Endothelial cell of umbilical vein (primary cell): Measurements from ENCODE around the gene MRC2. TPM values are rescaled to one million over a fixed set of nuclear protein-coding genes. Genes with fewer than 3 reads are reported as not detected.

Experiments
- BruUV-seq: library from RNA; stranded (reverse); fragments of 400-500 nt; replicated peaks from 2 replicates; lab custom pipeline; 2021; lab: Mats Ljungman, UMichigan
- CTCF ChIA-PET: fragments of 300-600, 350-600 bp; sonication (Branson Sonifier 250); formaldehyde crosslinking; loops from one replicate; lab custom pipeline; 2021; ENCODE audit warnings: antibody characterized with exemption, inconsistent platforms; lab: Charles Lee
- POLR2A ChIA-PET: fragments of 300-600, 350-600 bp; sonication (Branson Sonifier 250); formaldehyde crosslinking; loops from one replicate; lab custom pipeline; 2021; ENCODE audit warnings: antibody characterized with exemption, inconsistent platforms; lab: Charles Lee
- DNase-seq: peaks from one replicate; pipeline ENCODE4 v3.0.0-alpha.2; 2011; ENCODE audit warnings: low read depth, low spot score
- FAIRE-seq: peaks from 2 replicates; lab custom pipeline; 2011; peaks lifted over from hg19 to GRCh38; lab: Jason Lieb, UNC
- H2AFZ ChIP-seq: 2 replicates; pipeline ENCODE4 v1.6.0; 2012; ENCODE audit warnings: low read depth, low read length, control low read depth, inconsistent platforms
- H3K27ac ChIP-seq: 2 replicates; pipeline ENCODE4 v1.5.1; 2011; ENCODE audit warnings: low read depth, mild to moderate bottlenecking, control low read depth, low read length, moderate library complexity; ENCODE audit not compliant: insufficient read depth
- H3K27me3 ChIP-seq, 2 experiments: 2 replicates each; pipeline versions ENCODE4 v1.6.0 to v1.6.1; 2011; ENCODE audit warnings: low read length in 2 of 2, mixed read lengths in 1 of 2; ENCODE audit not compliant: control insufficient read depth in 2 of 2, insufficient read depth in 2 of 2
- H3K36me3 ChIP-seq, 2 experiments: 2 replicates in 1 of 2; 3 replicates in 1 of 2; pipeline ENCODE4 v1.5.1; 2011; ENCODE audit warnings: low read length in 2 of 2, mild to moderate bottlenecking in 1 of 2, moderate library complexity in 1 of 2; ENCODE audit not compliant: control insufficient read depth in 2 of 2, insufficient read depth in 2 of 2; ENCODE audit errors: extremely low read depth in 1 of 2
- H3K4me1 ChIP-seq: 3 replicates; pipeline ENCODE4 v1.5.1; 2011; ENCODE audit warnings: mild to moderate bottlenecking, low read length; ENCODE audit not compliant: control insufficient read depth, insufficient read depth; ENCODE audit errors: extremely low read depth
- H3K4me2 ChIP-seq: 2 replicates; pipeline ENCODE4 v1.6.1; 2011; ENCODE audit warnings: low read length, control low read depth, mixed read lengths; ENCODE audit not compliant: insufficient read depth
- H3K4me3 ChIP-seq, 3 experiments: fragments of 200-600 bp in 1 of 3; sonication (generic), shearing (Covaris generic) in 1 of 3; replicated peaks in 1 of 3; 2 replicates each; pipeline ENCODE4 v1.5.1; 2011 to 2016; ENCODE audit warnings: control low read depth in 3 of 3, low read length in 3 of 3, mild to moderate bottlenecking in 2 of 3, inconsistent platforms in 1 of 3, low read depth in 1 of 3, moderate library complexity in 1 of 3; ENCODE audit not compliant: insufficient read depth in 1 of 3
- H3K79me2 ChIP-seq: 2 replicates; pipeline ENCODE4 v1.6.0; 2012; ENCODE audit warnings: low read length, inconsistent platforms; ENCODE audit not compliant: control insufficient read depth, insufficient read depth
- H3K9ac ChIP-seq: replicated peaks from 2 replicates; pipeline ENCODE3; 2011; ENCODE audit warnings: low read length, control low read depth; ENCODE audit not compliant: insufficient read depth; ENCODE audit errors: extremely low read depth
- H3K9me1 ChIP-seq: replicated peaks from 3 replicates; pipeline ENCODE4 v1.6.0; 2011; ENCODE audit warnings: mild to moderate bottlenecking, low read length; ENCODE audit not compliant: control insufficient read depth, insufficient read depth; ENCODE audit errors: extremely low read depth
- H3K9me3 ChIP-seq: replicated peaks from 2 replicates; pipeline ENCODE4 v1.5.1; 2012; ENCODE audit warnings: low read length, inconsistent platforms; ENCODE audit not compliant: control insufficient read depth, insufficient read depth
- H4K20me1 ChIP-seq: replicated peaks from 2 replicates; pipeline ENCODE3; 2011; ENCODE audit warnings: mild to moderate bottlenecking, low read length; ENCODE audit not compliant: control insufficient read depth, insufficient read depth; ENCODE audit errors: extremely low read depth
- CTCF ChIP-seq, 2 donors: IDR thresholded peaks; 1 replicate in 1 of 2; 2 replicates in 1 of 2; pipeline ENCODE4 v1.5.1; 2011; ENCODE audit warnings: low read length in 2 of 2, mild to moderate bottlenecking in 2 of 2, moderate library complexity in 2 of 2, control low read depth in 1 of 2, inconsistent platforms in 1 of 2, low read depth in 1 of 2; ENCODE audit not compliant: insufficient read depth in 1 of 2; ENCODE audit errors: extremely low read depth in 1 of 2
- GATA2 ChIP-seq: IDR thresholded peaks from 2 replicates; pipeline ENCODE4 v1.7.0; 2011; ENCODE audit warnings: low read depth, mild to moderate bottlenecking, moderate library complexity, mixed read lengths, low read length; ENCODE audit not compliant: insufficient read length, insufficient read depth
- MAX ChIP-seq: IDR thresholded peaks from 2 replicates; pipeline ENCODE4 v1.6.1; 2011; ENCODE audit not compliant: insufficient read depth, insufficient read length
- dilution Hi-C: fragments of 300-500 bp; cut with MboI; formaldehyde crosslinking; loops from one replicate; pipeline ENCODE4 v1.15.0; 2019; ENCODE audit warnings: low sequenced_read_pairs; ENCODE audit not compliant: extremely low pct_ligation_motif_present
- intact Hi-C: fragments of 100-400 bp; cut with micrococcal nuclease; formaldehyde crosslinking; loops from one replicate; pipeline ENCODE4 v1.10.0; 2022
- polyA plus RNA-seq, 4 experiments: library from polyadenylated mRNA; depleted of rRNA in 3 of 4; stranded (reverse) in 3 of 4; unstranded in 1 of 4; fragments of >200 nt; gene quantifications; 2 replicates each; pipeline versions ENCODE4 v1.2.1 to v1.2.3, GENCODE V29; 2011 to 2012; ENCODE audit warnings: missing spikeins in 1 of 4
- total RNA-seq: library from RNA; stranded (reverse); gene quantifications from 2 replicates; pipeline ENCODE4 v1.2.3, GENCODE V29; 2021

Gene MRC2
- total and polyA plus RNA-seq, 2 donors (not counting 3 experiments of a cell fraction or from before 2014, with no cell fraction given): 30.6 to 52.7 TPM

GRCh38 chr17:62715882-62716390 lies 88.5 kb downstream of the MRC2 start:
- ChIA-PET CTCF (interaction anchor here (1.2 kb wide), 1 partner anchor 11 kb away, joined by 3 read pairs; no protein-coding TSS in a partner anchor), POLR2A (interaction anchor here (0.7 kb wide), 1 partner anchor 247 kb away, joined by 5 read pairs; no protein-coding TSS in a partner anchor)
- Histone ChIP-seq H3K27ac (no peak overlapping the region), H3K9me3 (no peaks in the 10 kb centered on the region), H3K4me3 (no peak overlapping the region), H3K4me1 (no peaks in the 10 kb centered on the region), H3K9ac (no peak overlapping the region), H4K20me1 (no peaks in the 10 kb centered on the region), H3K27me3 (peaks cover 9 to 22% of the 10 kb centered on the region in 2 experiments), H2AFZ (no peak overlapping the region), H3K36me3 (no peaks in the 10 kb centered on the region), H3K79me2 (no peaks in the 10 kb centered on the region), H3K9me1 (no peaks in the 10 kb centered on the region), H3K4me2 (no peak overlapping the region)
- BruUV-seq: no TSS peak
- intact Hi-C loops: no loop called here
- dilution Hi-C loops: no loop called here
- TF ChIP-seq CTCF (IDR thresholded peaks at IDR 0.05; ENCODE audit: extremely low read depth in 1 of 2, insufficient read depth in 1 of 2, low read depth in 1 of 2, low read length in 2 of 2): no peak
- TF ChIP-seq MAX: no peak
- no peak for TF ChIP-seq GATA2
- DNase-seq (no peak), FAIRE-seq (no peak)
